ENCODE measurements around the gene NLRP6. TPM values are rescaled to one million over a fixed set of nuclear protein-coding genes. Genes with fewer than 3 reads are reported as not detected.
A peak's percentile ranks its signal among the peaks of the same experiment; 100 is the strongest.
"Not testable (repeated sequence)": the region's sequence is repeated elsewhere in the genome, so short reads cannot be mapped to it uniquely, and the experiment has no call there.

The NLRP6 gene
- total and polyA plus RNA-seq, 9 donors: 0.02 to 1.1 (median 0.20) TPM; not detected in 3

- intact Hi-C loops (cut with DNase I): loop anchor here in 1 of 4 donors (5.0 kb wide), 1 partner anchor 37 kb away; no protein-coding TSS in a partner anchor
- H3K9me3 ChIP-seq: no peaks in the 10 kb centered on the region
- no peak overlapping the region for H3K27ac ChIP-seq
- H3K27me3 ChIP-seq: peaks cover 5% of the 10 kb centered on the region
- TF ChIP-seq CTCF (IDR thresholded peaks at IDR 0.05) (no peak), EP300 (IDR thresholded peaks at IDR 0.05) (no peak), POLR2A (IDR thresholded peaks at IDR 0.05) (no peak)
- no peaks in the 10 kb centered on the region for H3K36me3 ChIP-seq
- WGBS, 3 donors: 59 to 73% (median 72%) methylated on average over 19 to 24 of the region's 24 CpGs
- no peak overlapping the region for H3K4me3 ChIP-seq
- peaks cover 3% of the 10 kb centered on the region for H3K4me1 ChIP-seq (ENCODE audit: insufficient read depth)
- peak in 2 of 5 donors; percentile 18 to 34 for DNase-seq
Observed at GRCh38 chr11:284105-285020, 6.2 kb downstream of the NLRP6 start.

GRCh38 chr11:285021-285893 lies 7.0 kb downstream of the NLRP6 start:
- intact Hi-C loops (cut with DNase I): no loop called here
- H3K4me3 ChIP-seq: no peak overlapping the region
- TF ChIP-seq EP300 (IDR thresholded peaks at IDR 0.05) (no peak), POLR2A (IDR thresholded peaks at IDR 0.05) (no peak), CTCF (IDR thresholded peaks at IDR 0.05) (no peak)
- H3K27me3 ChIP-seq: peaks cover 5% of the 10 kb centered on the region
- peak in 1 of 5 donors; percentile 30 for DNase-seq
- H3K27ac ChIP-seq: no peak overlapping the region
- H3K9me3 ChIP-seq: no peaks in the 10 kb centered on the region
- H3K36me3 ChIP-seq: no peaks in the 10 kb centered on the region
- H3K4me1 ChIP-seq (ENCODE audit: insufficient read depth): peaks cover under 1% of the 10 kb centered on the region
- WGBS, 3 donors: 80 to 85% (median 80%) methylated on average over 29 of the region's 29 CpGs

- intact Hi-C loops (cut with DNase I): no loop called here
- H3K36me3 ChIP-seq: no peaks in the 10 kb centered on the region
- no peak overlapping the region for H3K27ac ChIP-seq
- DNase-seq: peak in 1 of 5 donors; percentile 27
- H3K4me1 ChIP-seq (ENCODE audit: insufficient read depth): no peaks in the 10 kb centered on the region
- WGBS, 3 donors: 83 to 96% (median 92%) methylated on average over 8 of the region's 8 CpGs
- no peaks in the 10 kb centered on the region for H3K27me3 ChIP-seq
- no peaks in the 10 kb centered on the region for H3K9me3 ChIP-seq
- TF ChIP-seq CTCF (IDR thresholded peaks at IDR 0.05) (no peak), POLR2A (IDR thresholded peaks at IDR 0.05) (no peak), EP300 (IDR thresholded peaks at IDR 0.05) (no peak)
- no peak overlapping the region for H3K4me3 ChIP-seq
Observed at GRCh38 chr11:285894-286220, 7.7 kb downstream of the NLRP6 start.

DNA sequence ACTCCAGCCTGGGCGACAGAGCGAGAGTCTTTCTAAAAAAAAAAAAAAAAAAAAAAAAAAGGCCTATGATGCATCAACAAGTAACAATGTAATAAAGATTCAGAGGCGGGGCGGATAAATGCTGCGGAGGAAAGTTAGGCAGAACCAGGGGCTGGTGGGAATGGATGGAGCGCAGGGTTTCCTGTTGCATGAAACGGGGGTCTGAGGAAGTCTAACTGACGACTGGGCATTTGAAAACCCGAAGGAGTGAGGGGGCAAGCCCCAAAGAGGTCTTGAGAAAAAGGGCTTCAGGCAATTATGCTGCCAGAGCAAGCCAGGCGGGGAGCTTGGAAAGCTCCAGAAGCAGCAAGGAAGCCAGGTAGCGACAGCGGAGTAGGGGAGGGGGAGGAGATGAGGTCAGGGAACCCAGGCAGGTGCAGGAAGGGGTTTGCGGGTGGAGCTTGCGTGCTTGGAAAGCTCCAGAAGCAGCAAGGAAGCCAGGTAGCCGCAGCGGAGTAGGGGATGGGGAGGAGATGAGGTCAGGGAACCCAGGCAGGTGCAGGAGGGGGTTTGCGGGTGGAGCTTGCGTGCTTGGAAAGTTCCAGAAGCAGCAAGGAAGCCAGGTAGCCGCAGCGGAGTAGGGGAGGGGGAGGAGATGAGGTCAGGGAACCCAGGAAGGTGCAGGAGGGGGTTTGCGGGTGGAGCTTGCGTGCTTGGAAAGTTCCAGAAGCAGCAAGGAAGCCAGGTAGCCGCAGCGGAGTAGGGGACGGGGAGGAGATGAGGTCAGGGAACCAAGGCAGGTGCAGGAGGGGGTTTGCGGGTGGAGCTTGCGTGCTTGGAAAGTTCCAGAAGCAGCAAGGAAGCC lies 9.0 kb downstream of the NLRP6 start:
- peak in 4 of 5 donors; percentile 14 to 28 (median 18) for DNase-seq
- H3K27me3 ChIP-seq; H3K4me1 ChIP-seq (ENCODE audit: insufficient read depth); H3K36me3 ChIP-seq; intact Hi-C loops (cut with DNase I); H3K9me3 ChIP-seq; H3K27ac ChIP-seq; H3K4me3 ChIP-seq: not testable (repeated sequence)
- WGBS, 3 donors: 84 to 90% (median 88%) methylated on average over 27 of the region's 27 CpGs
